Fibroblast of lung (primary cell): ENCODE data around the gene RBMS1. TPM values are rescaled to one million over a fixed set of nuclear protein-coding genes. Genes with fewer than 3 reads are reported as not detected.
A peak's percentile ranks its signal among the peaks of the same experiment; 100 is the strongest.

Source experiments
- DNase-seq, 2 donors: peaks; one replicate each; pipeline versions ENCODE4 v3.0.0 to v3.0.0-alpha.2; 2010; ENCODE audit warnings: low read depth in 2 of 2
- H2AFZ ChIP-seq: 2 replicates; pipeline ENCODE4 v1.5.1; 2012; ENCODE audit warnings: low read length, control low read depth, inconsistent platforms
- H3K27ac ChIP-seq: 2 replicates; pipeline ENCODE4 v1.5.1; 2011; ENCODE audit warnings: low read length, control low read depth; ENCODE audit not compliant: insufficient read depth
- H3K27me3 ChIP-seq: 2 replicates; pipeline ENCODE4 v1.5.1; 2011; ENCODE audit warnings: mild to moderate bottlenecking, low read length; ENCODE audit not compliant: control insufficient read depth, insufficient read depth
- H3K36me3 ChIP-seq: 2 replicates; pipeline ENCODE4 v1.5.1; 2011; ENCODE audit warnings: low read length; ENCODE audit not compliant: control insufficient read depth, insufficient read depth
- H3K4me1 ChIP-seq: 2 replicates; pipeline ENCODE4 v1.5.1; 2011; ENCODE audit warnings: low read length; ENCODE audit not compliant: control insufficient read depth, insufficient read depth; ENCODE audit errors: extremely low read depth
- H3K4me2 ChIP-seq: 2 replicates; pipeline ENCODE4 v1.5.1; 2011; ENCODE audit warnings: low read length, control low read depth; ENCODE audit not compliant: insufficient read depth; ENCODE audit errors: extremely low read depth
- H3K4me3 ChIP-seq, 4 experiments: fragments of 200-600 bp in 1 of 4; sonication (generic) in 1 of 4; replicated peaks in 1 of 4; 2 replicates each; pipeline ENCODE4 v1.5.1; 2011 to 2016; ENCODE audit warnings: low read length in 4 of 4, low read depth in 3 of 4, mild to moderate bottlenecking in 3 of 4, control low read depth in 2 of 4, inconsistent platforms in 1 of 4, mixed read lengths in 1 of 4; ENCODE audit not compliant: insufficient read depth in 1 of 4; ENCODE audit errors: control extremely low read depth in 1 of 4
- H3K79me2 ChIP-seq: 2 replicates; pipeline ENCODE4 v1.5.1; 2012; ENCODE audit warnings: mild to moderate bottlenecking, low read length, inconsistent platforms; ENCODE audit not compliant: control insufficient read depth, insufficient read depth
- H3K9ac ChIP-seq: 2 replicates; pipeline ENCODE4 v1.5.1; 2011; ENCODE audit warnings: mild to moderate bottlenecking, low read length, control low read depth; ENCODE audit not compliant: insufficient read depth
- H3K9me3 ChIP-seq: 2 replicates; pipeline ENCODE4 v1.5.1; 2012; ENCODE audit warnings: low read depth, low read length; ENCODE audit not compliant: control insufficient read depth, insufficient read depth
- H4K20me1 ChIP-seq: 2 replicates; pipeline ENCODE4 v1.5.1; 2011; ENCODE audit warnings: low read length; ENCODE audit not compliant: control insufficient read depth, insufficient read depth; ENCODE audit errors: extremely low read depth
- EZH2 ChIP-seq: IDR thresholded peaks from 2 replicates; pipeline ENCODE4 v1.5.1; 2012; ENCODE audit warnings: low read length, control low read depth, mild to moderate bottlenecking; ENCODE audit errors: missing control alignments
- polyA plus RNA-seq, 2 donors: library from polyadenylated mRNA; depleted of rRNA in 1 of 2; stranded (reverse) in 1 of 2; unstranded in 1 of 2; fragments of >200 nt; gene quantifications; 2 replicates each; pipeline ENCODE4 v1.2.1, GENCODE V29; 2011 to 2012; ENCODE audit warnings: missing spikeins in 1 of 2
- total RNA-seq: library from RNA; depleted of rRNA; stranded (reverse); fragments of >200 nt; gene quantifications from 2 replicates; pipeline ENCODE4 v1.2.1, GENCODE V29; 2014
- TF ChIP-seq, protein P1 (sequence below), 2 donors: IDR thresholded peaks in 1 of 2; conservative IDR thresholded peaks in 1 of 2; 1 replicate in 1 of 2; 2 replicates in 1 of 2; pipeline ENCODE4 v1.5.1; 2011 to 2012; ENCODE audit warnings: low read length in 2 of 2, control low read depth in 1 of 2, inconsistent platforms in 1 of 2, low read depth in 1 of 2, mild to moderate bottlenecking in 1 of 2

RBMS1 gene
- total and polyA plus RNA-seq, 2 donors (not counting 1 experiment from before 2014, with no cell fraction given) = 77.3 to 146 TPM

- Histone ChIP-seq H4K20me1 (no peaks in the 10 kb centered on the region), H3K27ac (peak overlapping the region; percentile 20), H3K79me2 (peaks cover 5% of the 10 kb centered on the region), H2AFZ (no peak overlapping the region), H3K4me2 (no peak overlapping the region), H3K9ac (no peak overlapping the region), H3K27me3 (no peaks in the 10 kb centered on the region), H3K9me3 (no peaks in the 10 kb centered on the region), H3K36me3 (peaks cover 3% of the 10 kb centered on the region), H3K4me3 (no peak overlapping the region), H3K4me1 (peaks cover 14% of the 10 kb centered on the region)
- no peak for TF ChIP-seq EZH2
- TF ChIP-seq, protein P1, sequence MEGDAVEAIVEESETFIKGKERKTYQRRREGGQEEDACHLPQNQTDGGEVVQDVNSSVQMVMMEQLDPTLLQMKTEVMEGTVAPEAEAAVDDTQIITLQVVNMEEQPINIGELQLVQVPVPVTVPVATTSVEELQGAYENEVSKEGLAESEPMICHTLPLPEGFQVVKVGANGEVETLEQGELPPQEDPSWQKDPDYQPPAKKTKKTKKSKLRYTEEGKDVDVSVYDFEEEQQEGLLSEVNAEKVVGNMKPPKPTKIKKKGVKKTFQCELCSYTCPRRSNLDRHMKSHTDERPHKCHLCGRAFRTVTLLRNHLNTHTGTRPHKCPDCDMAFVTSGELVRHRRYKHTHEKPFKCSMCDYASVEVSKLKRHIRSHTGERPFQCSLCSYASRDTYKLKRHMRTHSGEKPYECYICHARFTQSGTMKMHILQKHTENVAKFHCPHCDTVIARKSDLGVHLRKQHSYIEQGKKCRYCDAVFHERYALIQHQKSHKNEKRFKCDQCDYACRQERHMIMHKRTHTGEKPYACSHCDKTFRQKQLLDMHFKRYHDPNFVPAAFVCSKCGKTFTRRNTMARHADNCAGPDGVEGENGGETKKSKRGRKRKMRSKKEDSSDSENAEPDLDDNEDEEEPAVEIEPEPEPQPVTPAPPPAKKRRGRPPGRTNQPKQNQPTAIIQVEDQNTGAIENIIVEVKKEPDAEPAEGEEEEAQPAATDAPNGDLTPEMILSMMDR (conservative IDR thresholded peaks at IDR 0.05 in 1 of 2, IDR thresholded peaks at IDR 0.05 in 1 of 2; ENCODE audit: low read depth in 1 of 2, low read length in 2 of 2) = no peak
- DNase-seq = peak in 1 of 2 donors; percentile 87
These were observed 206.1 kb downstream of the RBMS1 start for GRCh38 chr2:160287476-160287875.

GRCh38 chr2:160286551-160286950 is 207.1 kb downstream of the RBMS1 start:
- no peak for DNase-seq
- Histone ChIP-seq H3K9ac (no peak overlapping the region), H3K27me3 (no peaks in the 10 kb centered on the region), H3K4me3 (no peak overlapping the region), H3K36me3 (peaks cover 3% of the 10 kb centered on the region), H3K4me1 (peaks cover 12% of the 10 kb centered on the region), H4K20me1 (no peaks in the 10 kb centered on the region), H3K4me2 (no peak overlapping the region), H3K79me2 (peaks cover 5% of the 10 kb centered on the region), H3K9me3 (no peaks in the 10 kb centered on the region), H2AFZ (no peak overlapping the region), H3K27ac (no peak overlapping the region)
- TF ChIP-seq, protein P1 (conservative IDR thresholded peaks at IDR 0.05 in 1 of 2, IDR thresholded peaks at IDR 0.05 in 1 of 2; ENCODE audit: low read depth in 1 of 2, low read length in 2 of 2) = peak in 1 of 2 donors; percentile 3
- no peak for TF ChIP-seq EZH2

DNA sequence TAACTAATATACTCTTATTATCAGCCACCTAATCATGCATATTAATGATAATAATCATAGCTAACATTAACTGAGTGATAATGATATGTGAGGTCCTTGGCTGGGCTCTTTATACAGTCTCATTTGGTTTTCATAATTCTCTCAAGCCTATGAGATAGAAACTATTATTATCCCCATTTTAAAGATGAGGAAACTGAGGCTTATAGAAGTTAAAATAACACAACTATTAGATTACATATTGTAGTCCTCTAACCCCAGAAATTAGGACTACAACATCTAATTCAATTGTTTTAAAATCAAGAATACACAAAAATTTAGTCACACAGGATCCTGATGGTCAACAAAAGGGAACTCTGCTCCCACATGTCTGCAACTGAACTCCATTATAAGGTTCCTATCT is 209.9 kb downstream of the RBMS1 start:
- H3K36me3 ChIP-seq = peaks cover 3% of the 10 kb centered on the region
- no peak overlapping the region for H2AFZ ChIP-seq
- H3K9ac ChIP-seq = no peak overlapping the region
- no peak for DNase-seq
- H3K4me1 ChIP-seq = peaks cover 3% of the 10 kb centered on the region
- no peaks in the 10 kb centered on the region for H3K9me3 ChIP-seq
- no peak overlapping the region for H3K4me2 ChIP-seq
- H3K79me2 ChIP-seq = peaks cover 2% of the 10 kb centered on the region
- no peaks in the 10 kb centered on the region for H4K20me1 ChIP-seq
- no peaks in the 10 kb centered on the region for H3K27me3 ChIP-seq
- H3K4me3 ChIP-seq = no peak overlapping the region
- H3K27ac ChIP-seq = no peak overlapping the region
- TF ChIP-seq, protein P1 (conservative IDR thresholded peaks at IDR 0.05 in 1 of 2, IDR thresholded peaks at IDR 0.05 in 1 of 2; ENCODE audit: low read depth in 1 of 2, low read length in 2 of 2) = no peak
- TF ChIP-seq EZH2 = no peak
